HAP-1 (cell line): Measurements from ENCODE around the gene PALMD.

ENCODE experiments used
- DNase-seq, 2 experiments: peaks; one replicate each; pipeline ENCODE4 v3.0.0-alpha.2; 2016 to 2020; ENCODE audit warnings: low spot score in 2 of 2
- H3K27me3 ChIP-seq: fragments of 250-450 bp; sonication (Bioruptor Pico); 2 replicates; pipeline ENCODE4 v1.5.1; 2020; ENCODE audit warnings: low read depth, mild to moderate bottlenecking, moderate library complexity
- H3K36me3 ChIP-seq: fragments of 250-450 bp; sonication (Bioruptor Pico); replicated peaks from 2 replicates; pipeline ENCODE4 v1.5.1; 2020; ENCODE audit warnings: mild to moderate bottlenecking
- H3K4me1 ChIP-seq: fragments of 250-450 bp; sonication (Bioruptor Pico); 2 replicates; pipeline ENCODE4 v1.5.1; 2020; ENCODE audit warnings: mild to moderate bottlenecking
- H3K4me3 ChIP-seq: fragments of 250-450 bp; sonication (Bioruptor Pico); 2 replicates; pipeline ENCODE4 v1.5.1; 2020; ENCODE audit warnings: mild to moderate bottlenecking, moderate library complexity
- H3K9me3 ChIP-seq: fragments of 250-450 bp; sonication (Bioruptor Pico); 2 replicates; pipeline ENCODE4 v1.5.1; 2020; ENCODE audit warnings: mild to moderate bottlenecking, moderate library complexity
- in situ Hi-C: fragments of 300-500 bp; cut with MboI; formaldehyde crosslinking; loops from 3 replicates; pipeline ENCODE4 v1.14.3; 2020; ENCODE audit warnings: low sequenced_read_pairs, inconsistent platforms, mixed read lengths

PALMD gene

DNA sequence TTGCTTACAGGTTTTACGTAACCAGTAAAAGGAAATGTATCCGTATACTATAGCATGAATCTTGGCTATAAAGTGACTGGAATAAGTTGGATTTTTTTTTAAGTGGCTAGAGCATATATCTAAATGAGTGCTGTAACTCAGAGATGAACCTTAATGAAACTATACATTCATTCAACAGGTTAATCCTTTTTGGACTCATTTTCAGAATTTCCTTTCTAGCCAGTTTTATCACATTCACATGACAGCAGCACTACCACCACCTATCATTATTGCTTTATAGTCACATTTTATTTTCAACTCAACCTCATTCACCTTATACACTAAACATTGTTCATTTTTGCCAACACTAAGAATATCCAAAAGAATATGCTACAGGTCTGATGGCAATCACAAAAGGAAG, 89.9 kb downstream of the PALMD start:
- in situ Hi-C loops, result no loop called here

GRCh38 chr1:99737016-99737415, 91.1 kb downstream of the PALMD start:
- Histone ChIP-seq H3K27me3 (no peaks in the 10 kb centered on the region), H3K36me3 (peaks cover 3% of the 10 kb centered on the region; the same call in 1 of the 2 replicates), H3K9me3 (no peaks in the 10 kb centered on the region), H3K4me3 (no peak overlapping the region), H3K4me1 (peaks cover 24% of the 10 kb centered on the region)
- DNase-seq, result peak; percentile 52 to 71
- in situ Hi-C loops, result no loop called here

More for the DNA sequence above, 89.9 kb downstream of the PALMD start:
- Histone ChIP-seq H3K4me3 (no peak overlapping the region), H3K4me1 (peaks cover 24% of the 10 kb centered on the region), H3K36me3 (peaks cover 3% of the 10 kb centered on the region; the same call in 1 of the 2 replicates), H3K27me3 (no peaks in the 10 kb centered on the region), H3K9me3 (no peaks in the 10 kb centered on the region)
- DNase-seq, result no peak

DNA sequence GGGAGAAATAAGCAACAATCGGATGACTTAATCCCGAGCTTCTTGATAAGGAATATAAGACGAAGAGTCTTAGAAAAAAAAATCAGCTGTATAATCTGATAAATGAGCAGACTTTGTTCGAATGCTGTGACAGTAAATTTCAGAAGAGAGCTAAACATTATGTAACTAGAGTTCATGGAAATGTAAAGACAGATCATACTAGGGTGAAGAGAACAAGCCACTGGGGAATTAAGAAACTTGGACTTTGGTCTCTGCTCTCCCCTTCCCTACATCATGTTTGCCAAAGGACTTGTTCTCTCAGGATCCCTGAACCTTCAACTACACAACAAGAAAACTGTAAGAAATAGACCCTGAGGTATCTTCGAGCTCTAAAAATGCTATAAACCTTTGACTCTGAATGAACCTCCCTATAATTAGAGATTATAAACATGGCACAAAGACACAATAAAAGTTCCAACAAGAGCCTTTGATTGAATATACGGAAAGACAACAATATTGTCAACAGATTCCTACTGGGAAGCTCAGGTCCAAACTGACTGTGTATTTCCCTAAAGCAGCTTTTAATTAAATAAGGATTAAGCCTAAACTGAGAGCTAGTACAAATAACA, 93.0 kb downstream of the PALMD start:
- H3K9me3 ChIP-seq, result no peaks in the 10 kb centered on the region
- H3K27me3 ChIP-seq, result no peaks in the 10 kb centered on the region
- in situ Hi-C loops, result no loop called here
- peaks cover 13% of the 10 kb centered on the region for H3K4me1 ChIP-seq
- H3K4me3 ChIP-seq, result no peak overlapping the region
- DNase-seq, result peak in 1 of 2 experiments; percentile 42
- peaks cover 3% of the 10 kb centered on the region; the same call in 1 of the 2 replicates for H3K36me3 ChIP-seq

- Histone ChIP-seq H3K9me3 (no peaks in the 10 kb centered on the region), H3K4me1 (peaks cover 15% of the 10 kb centered on the region), H3K27me3 (no peaks in the 10 kb centered on the region), H3K36me3 (peaks cover 3% of the 10 kb centered on the region; the same call in 1 of the 2 replicates), H3K4me3 (no peak overlapping the region)
- DNase-seq, result no peak
- in situ Hi-C loops, result no loop called here
These were observed 94.2 kb downstream of the PALMD start for GRCh38 chr1:99740141-99740540.
